Measurements from ENCODE around the gene ZNF605. TPM values are rescaled to one million over a fixed set of nuclear protein-coding genes. Genes with fewer than 3 reads are reported as not detected.
A peak's percentile ranks its signal among the peaks of the same experiment; 100 is the strongest.
"Not testable (repeated sequence)": the region's sequence is repeated elsewhere in the genome, so short reads cannot be mapped to it uniquely, and the experiment has no call there.

Gene ZNF605
- 10 to 100 TPM; 18.5 to 28.2 (median 27.8) TPM for polyA plus RNA-seq (ENCODE audit: insufficient read length in 4 of 4)

GRCh38 chr12:132956011-132956788 is at the start of gene ZNF605:
Gene ZNF605, minus strand, starts transcription at chr12:132956306. Its CDS starts 10,671 bp downstream, at chr12:132945635.
- DNase-seq (ENCODE audit: low read depth in 4 of 4, low spot score in 3 of 4): peak; percentile 82 to 90 (median 83)

GRCh38 chr12:132998741-132999140 is 42.6 kb upstream of the ZNF605 start:
- DNase-seq (ENCODE audit: low read depth in 4 of 4, low spot score in 3 of 4): no peak

- no peak for DNase-seq (ENCODE audit: low read depth in 4 of 4, low spot score in 3 of 4)
These were observed 30.7 kb upstream of the ZNF605 start for GRCh38 chr12:132986885-132987225.

DNA sequence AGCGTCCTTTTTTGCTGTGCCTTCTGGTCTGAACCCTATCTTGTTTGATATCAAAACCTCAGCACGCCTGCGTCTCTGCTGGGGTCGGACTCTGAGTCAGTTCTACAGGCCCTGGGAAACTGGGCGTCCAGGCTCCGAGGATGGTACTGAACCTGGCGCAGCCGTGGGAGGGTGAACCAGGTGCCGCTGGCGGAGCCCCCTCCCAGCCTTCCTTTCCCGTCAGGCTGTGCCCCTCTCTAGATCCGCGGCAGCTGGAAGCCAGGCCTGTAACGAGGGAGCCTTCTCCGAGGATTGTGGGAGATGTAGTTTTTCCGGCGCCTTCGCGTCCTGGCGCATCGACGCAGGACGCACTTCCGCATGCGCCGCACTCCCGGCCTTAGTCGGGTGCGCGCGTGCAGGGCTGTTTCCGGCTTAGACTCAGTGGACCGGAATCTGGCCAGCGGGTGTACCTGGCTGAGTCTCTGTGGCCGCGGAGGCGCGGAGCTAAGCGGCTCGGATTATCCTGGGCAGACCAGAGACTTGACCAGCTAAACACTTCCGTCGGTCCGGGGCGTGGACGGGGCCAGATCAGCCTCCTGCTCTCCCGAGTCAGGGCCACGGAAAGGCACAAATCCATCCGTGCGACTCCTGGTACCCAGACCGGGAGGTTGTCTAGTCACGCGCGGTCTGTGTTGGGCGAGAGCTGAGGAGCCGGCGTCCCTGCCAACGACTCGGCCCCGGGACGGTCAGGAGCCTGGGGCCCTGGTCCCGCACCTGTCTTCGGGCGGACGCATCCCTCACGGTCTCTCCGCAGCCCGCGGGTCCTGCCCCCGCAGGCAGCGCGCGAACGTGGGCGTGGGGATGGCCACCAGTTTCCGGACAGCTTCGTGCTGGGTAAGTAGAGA is 30.1 kb upstream of the ZNF605 start, which contains the start of gene ZNF26:
Gene ZNF26, plus strand, starts transcription at position 367 of the 884 bp plus-strand sequence. Its CDS starts 474 bp downstream, at position 841.
- DNase-seq (ENCODE audit: low read depth in 4 of 4, low spot score in 3 of 4): peak; percentile 90 to 94 (median 90)

DNA sequence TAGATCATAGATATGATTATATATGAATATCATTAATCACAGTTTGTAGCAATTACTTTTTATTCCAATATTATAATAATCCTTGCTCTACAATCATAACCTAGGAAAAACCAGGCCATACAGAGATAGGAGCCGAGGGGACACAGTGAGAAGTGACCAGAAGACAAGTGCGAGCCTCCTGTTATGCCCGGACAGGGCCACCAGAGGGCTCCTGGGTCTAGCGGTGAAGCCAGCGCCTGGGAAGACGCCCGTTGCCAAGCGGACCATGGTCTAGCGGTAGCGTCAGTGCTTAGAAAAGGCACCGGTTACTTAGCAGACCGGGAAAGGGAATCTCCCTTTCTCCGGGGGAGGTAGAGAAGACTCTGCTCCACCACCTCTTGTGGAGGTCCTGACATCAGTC is 20.8 kb upstream of the ZNF605 start:
- DNase-seq (ENCODE audit: low read depth in 4 of 4, low spot score in 3 of 4): not testable (repeated sequence)

DNA sequence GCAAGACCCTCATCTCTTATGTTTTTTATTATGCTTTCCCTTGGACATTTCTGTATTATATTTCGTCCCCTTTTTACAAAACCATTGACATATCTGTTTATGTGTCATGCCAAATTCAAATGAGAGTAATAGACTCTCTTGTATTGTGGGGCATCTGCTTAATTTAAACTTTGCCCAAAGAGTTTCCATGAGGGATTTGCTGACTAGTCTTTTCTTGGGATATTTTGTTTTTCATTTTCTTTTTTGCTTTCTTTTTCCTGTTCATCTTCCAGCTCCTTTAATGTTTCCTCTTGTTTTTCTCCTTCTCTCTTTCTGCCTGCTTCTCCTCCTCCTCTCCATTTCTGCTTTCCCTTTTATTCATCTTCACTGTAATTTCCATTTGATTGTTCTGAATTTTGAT is 16.3 kb upstream of the ZNF605 start:
- DNase-seq (ENCODE audit: low read depth in 4 of 4, low spot score in 3 of 4): no peak

GRCh38 chr12:132967736-132968135 is 11.6 kb upstream of the ZNF605 start:
- DNase-seq (ENCODE audit: low read depth in 4 of 4, low spot score in 3 of 4): no peak

DNA sequence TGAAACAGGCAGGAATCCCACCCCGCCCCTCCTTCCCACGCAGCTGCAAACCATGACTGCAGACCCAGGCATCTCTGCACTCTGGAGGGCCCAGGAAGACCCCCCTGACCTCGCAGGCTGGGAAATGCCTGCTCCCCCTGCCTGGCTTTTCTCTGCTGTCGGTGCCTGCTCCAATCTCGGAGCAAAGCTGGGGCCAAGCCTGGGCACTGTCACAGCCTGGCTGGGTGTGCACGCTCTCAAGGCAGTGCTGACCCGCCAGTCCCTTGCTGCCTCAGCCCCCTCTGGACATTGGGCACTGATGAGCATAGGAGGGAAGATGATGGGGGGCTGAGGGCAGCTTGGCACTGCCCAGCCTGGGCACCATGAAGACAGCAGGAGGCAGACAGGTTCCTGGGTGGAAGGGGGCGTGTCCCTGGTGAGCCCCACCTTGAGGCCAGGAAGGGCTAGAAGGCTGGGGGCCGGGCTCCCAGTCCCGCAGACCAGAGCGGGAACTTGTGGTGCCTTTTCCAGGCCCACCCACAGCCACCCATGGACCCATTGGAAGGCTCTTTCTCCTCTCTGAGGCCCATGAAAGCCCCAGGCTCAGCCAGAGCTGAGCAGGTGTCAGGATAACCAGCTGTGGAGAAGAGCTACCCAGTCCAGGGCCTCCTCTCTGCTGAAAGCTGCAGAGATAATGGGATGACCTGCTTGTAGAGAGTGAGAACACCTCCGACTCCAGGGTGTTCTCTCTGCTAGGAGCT is 10.7 kb upstream of the ZNF605 start:
- no peak for DNase-seq (ENCODE audit: low read depth in 4 of 4, low spot score in 3 of 4)

GRCh38 chr12:132965796-132966195 is 9.7 kb upstream of the ZNF605 start:
- no peak for DNase-seq (ENCODE audit: low read depth in 4 of 4, low spot score in 3 of 4)

DNA sequence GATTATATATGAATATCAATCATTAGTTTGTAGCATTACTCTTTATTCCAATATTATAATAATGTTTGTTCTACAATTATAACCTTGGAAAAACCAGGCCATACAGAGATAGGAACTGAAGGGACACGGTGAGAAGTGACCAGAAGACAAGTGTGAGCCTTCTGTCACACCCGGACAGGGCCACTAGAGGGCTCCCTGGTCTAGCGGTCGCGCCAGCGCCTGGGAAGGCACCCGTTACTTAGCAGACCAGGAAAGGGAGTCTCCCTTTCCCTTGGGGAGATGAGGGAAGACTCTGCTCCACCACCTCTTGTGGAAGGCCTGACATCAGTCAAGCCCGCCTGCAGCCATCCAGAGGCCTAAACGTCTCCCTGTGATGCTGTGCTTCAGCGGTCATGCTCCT is 7.8 kb upstream of the ZNF605 start:
- not testable (repeated sequence) for DNase-seq (ENCODE audit: low read depth in 4 of 4, low spot score in 3 of 4)

- not testable (repeated sequence) for DNase-seq (ENCODE audit: low read depth in 4 of 4, low spot score in 3 of 4)
These were observed 5.7 kb upstream of the ZNF605 start for GRCh38 chr12:132961790-132962189.

- peak; percentile 11 to 35 (median 28) for DNase-seq (ENCODE audit: low read depth in 4 of 4, low spot score in 3 of 4)
These were observed 754 bp downstream of the ZNF605 start for GRCh38 chr12:132955094-132956010.

GRCh38 chr12:132954471-132955048 is 1.5 kb downstream of the ZNF605 start:
- DNase-seq (ENCODE audit: low read depth in 4 of 4, low spot score in 3 of 4): no peak

DNA sequence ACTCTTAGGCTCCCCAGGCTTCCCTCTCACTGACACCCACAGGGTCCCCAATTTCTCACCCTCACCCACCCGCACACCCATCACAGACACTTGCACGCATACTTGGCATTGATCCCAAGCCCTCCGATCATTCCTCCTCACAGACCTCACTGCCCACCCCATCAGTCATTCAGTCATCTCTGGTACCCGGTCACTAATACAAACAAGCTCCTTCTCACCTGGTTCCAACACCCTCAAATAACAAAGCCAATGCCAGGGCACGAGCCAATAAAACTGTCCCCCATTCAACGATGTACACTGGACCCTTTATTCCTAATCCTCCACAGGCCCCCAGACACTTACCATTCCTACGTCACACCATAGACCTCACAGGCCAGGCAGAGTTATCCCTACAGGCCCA is 2.3 kb downstream of the ZNF605 start:
- no peak for DNase-seq (ENCODE audit: low read depth in 4 of 4, low spot score in 3 of 4)

DNA sequence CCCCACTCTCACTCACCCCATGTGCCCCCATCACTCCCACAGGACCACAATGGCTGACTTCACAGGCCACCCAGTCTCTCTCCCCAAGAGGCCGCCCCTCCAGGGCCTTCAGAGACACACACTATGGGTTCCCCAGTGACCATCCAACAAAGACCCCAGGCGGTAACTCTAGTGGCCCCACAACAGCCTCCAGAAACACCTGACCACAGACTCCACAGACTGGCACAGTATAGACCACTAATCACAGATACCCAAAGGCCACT is 3.0 kb downstream of the ZNF605 start:
- no peak for DNase-seq (ENCODE audit: low read depth in 4 of 4, low spot score in 3 of 4)

- DNase-seq (ENCODE audit: low read depth in 4 of 4, low spot score in 3 of 4): no peak
These were observed 3.5 kb downstream of the ZNF605 start for GRCh38 chr12:132952371-132953162.

- DNase-seq (ENCODE audit: low read depth in 4 of 4, low spot score in 3 of 4): no peak
These were observed 4.5 kb downstream of the ZNF605 start for GRCh38 chr12:132951649-132952048.

- DNase-seq (ENCODE audit: low read depth in 4 of 4, low spot score in 3 of 4): no peak
These were observed 5.1 kb downstream of the ZNF605 start for GRCh38 chr12:132950844-132951535.

Data from right renal pelvis (tissue), 4 donors.